GM19023 (cell line): ENCODE measurements around the gene MKX.

Source experiments
- ATAC-seq: cut with Tn5 transposase; IDR thresholded peaks from one replicate; pipeline ENCODE4 v1.9.1; 2021; ENCODE audit warnings: mild to moderate bottlenecking, moderate library complexity; ENCODE audit not compliant: unreplicated experiment

Gene MKX, protein sequence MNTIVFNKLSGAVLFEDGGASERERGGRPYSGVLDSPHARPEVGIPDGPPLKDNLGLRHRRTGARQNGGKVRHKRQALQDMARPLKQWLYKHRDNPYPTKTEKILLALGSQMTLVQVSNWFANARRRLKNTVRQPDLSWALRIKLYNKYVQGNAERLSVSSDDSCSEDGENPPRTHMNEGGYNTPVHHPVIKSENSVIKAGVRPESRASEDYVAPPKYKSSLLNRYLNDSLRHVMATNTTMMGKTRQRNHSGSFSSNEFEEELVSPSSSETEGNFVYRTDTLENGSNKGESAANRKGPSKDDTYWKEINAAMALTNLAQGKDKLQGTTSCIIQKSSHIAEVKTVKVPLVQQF

DNA sequence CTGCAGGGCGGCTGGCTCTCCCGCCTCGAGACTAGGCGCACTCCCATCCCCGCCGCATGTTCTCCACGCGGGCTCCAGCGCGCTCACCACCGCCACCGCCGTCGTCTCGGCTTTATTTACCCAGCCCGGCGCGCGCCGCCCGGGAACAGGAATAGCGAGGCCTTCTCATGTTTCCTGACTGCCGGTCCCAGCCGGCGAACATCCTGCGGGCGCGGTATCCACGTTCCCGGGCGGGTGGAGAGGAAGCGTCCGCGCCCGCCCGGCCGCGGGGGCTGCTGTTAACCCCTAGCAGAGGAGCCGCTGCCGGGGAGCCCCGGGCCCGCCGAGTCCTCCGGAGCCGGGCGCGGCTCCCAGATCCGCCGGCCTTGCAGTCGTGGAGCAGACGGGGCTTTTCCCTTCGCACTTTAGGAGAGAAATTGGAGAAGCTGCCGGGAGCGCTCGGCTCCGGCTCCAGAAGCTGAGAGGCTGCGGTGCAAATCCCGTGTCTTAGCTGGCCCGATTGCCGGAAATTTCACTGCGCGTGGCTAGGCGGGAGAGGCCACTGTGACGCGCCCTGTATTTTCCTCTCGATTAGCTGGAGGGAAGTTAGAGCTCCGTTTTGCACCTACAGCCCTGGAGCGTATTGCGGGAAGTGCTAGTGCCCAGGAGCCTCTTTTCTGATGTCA lies at the start of gene MKX:
MKX (minus strand) TSS at position 88 of the 665 bp plus-strand sequence. CDS start 2,404 bp downstream, outside the sequence.
- ATAC-seq, result no peak

- ATAC-seq, result no peak
These were observed 48.5 kb upstream of the MKX start for GRCh38 chr10:27794157-27794556.

DNA sequence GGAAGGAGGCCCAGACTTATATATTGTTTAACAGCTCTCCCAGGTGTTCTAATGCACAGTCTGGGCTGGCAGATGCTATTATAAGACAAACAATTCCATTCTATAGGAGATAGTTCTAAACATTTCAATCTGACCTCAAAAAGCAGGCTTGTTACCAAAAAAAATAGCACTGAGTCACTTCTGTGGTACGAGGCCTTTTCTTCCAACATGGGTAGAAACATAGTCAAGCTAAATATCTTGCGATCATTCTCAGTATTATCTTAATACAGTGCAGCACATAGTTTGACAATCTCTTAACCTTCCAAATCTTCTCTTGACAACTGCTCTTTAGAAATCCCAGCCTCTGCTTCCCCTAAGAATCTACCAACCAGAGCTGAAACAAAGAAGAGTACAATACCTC lies 46.6 kb upstream of the MKX start:
- ATAC-seq, result no peak

DNA sequence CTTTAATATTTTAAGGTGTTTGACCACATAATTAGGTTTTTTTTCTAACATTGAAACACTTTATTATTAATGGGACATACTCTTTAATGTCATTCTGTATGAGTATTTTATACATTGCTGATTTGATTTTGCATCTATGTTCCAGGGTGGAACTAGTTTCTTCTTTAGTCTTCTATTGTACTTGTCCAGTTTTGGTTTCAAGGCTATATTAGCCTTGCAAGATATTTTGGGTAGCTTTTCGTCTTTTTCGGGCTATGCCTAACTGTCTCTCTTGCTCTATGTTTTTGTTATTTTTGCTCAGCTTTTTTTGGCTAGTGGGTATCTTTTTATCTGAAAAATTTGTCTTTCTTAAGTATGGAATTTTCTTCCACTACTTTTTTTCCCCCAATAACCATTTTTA lies 38.7 kb upstream of the MKX start:
- ATAC-seq, result no peak

- no peak for ATAC-seq
These were observed 38.0 kb upstream of the MKX start for GRCh38 chr10:27783660-27784059.

DNA sequence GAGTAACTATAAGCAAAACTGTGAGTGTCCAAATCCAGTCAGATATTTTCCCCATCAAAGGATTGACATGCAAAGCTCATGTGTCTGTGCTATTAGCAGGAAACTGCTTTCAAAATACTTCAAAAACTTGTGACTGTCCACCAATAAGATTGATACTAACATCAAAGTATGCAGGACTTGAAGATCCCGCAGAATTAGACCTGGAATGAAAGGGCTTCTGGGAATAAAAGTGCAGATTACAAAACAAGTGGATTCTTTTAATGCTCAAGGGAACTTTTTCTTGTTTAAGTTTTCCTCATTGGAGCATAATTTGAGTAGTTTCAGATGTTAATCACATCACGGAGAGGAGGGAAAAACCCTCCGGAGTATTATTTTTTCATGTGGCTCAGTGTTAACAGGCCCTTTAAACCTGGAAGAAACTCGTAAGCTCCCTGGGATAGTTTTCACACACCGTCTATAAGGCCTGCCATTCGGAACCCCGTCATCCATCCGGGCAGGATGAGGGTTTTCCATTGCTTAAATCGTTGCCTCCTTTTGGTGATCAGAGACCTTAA lies 33.9 kb upstream of the MKX start:
- ATAC-seq, result no peak

DNA sequence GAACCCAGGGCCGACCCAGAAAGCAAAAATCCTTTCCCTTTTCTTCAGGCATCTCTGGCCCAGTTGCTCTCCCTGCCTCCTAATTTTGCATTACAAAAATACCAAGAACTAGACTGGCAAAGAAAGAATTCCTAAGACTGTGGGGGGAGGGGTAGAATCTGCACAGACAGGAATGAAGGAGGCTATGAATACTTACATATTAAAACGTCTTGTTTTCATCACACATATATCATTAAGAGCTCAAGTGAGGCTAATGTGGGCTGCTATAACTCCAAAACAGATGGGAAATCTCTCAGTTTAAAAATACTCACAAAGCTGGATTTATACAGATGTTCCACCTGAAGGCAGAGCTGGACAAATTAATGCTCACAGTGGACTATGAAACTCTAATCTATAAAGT lies 29.2 kb upstream of the MKX start:
- ATAC-seq, result no peak

GRCh38 chr10:27771231-27771630 lies 25.6 kb upstream of the MKX start:
- no peak for ATAC-seq

GRCh38 chr10:27770181-27770580 lies 24.6 kb upstream of the MKX start:
- ATAC-seq, result no peak

DNA sequence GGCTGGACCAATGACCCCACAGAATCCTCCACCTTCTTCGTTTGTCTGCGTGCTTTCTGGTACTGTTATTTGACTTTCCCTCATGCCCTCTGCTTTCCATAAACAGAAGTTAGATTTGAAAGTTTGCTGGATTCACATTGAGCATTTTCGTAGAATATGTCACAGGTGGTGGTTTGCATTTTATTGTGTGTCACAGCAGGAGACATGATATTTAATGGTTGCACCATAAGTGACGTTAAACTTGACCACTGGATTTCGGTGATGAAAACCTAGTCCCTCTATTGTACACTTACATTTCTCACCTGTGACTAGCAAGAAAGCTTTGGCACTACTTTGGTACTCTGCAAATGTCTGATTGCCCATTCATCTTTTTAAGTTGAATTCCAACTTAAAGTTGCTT lies 15.2 kb upstream of the MKX start:
- no peak for ATAC-seq

DNA sequence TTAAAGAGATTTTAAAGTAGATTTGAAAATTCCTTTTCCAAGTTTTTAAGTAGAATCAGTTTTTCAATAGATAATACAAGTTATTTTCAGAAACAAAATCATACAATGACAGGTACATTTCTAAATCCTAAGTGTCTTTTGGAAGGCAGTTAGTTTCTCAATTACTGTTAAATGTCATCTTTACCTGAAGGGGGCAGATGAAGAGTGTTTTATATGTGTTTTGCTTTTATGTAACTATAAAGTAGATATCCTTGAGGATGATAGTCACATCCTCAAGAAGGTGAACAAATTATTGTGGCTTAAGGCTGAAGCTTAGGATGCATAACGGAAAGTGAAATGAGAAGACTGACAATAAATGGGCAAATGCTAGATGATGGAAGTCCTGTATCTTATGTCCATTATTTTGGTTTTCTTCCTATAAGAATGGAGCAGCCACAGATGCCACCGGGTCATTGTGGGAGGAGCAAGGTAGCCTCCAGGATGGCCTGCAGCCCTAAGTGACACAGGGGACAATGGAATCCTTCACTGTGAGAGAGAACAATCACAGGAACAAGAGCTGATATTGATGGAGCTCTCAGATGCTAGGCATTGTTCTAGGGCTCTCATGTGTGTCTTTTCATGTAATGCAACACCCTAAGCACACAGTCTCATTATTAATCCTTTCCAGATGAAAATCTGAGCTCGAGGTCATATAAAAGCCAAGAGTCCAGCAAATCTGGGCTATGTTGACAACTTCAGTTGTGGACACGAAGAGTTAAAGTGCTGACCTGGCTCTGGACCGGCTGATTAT lies 14.1 kb upstream of the MKX start:
- ATAC-seq, result no peak

GRCh38 chr10:27752673-27753237 lies 7.1 kb upstream of the MKX start:
- ATAC-seq, result no peak

DNA sequence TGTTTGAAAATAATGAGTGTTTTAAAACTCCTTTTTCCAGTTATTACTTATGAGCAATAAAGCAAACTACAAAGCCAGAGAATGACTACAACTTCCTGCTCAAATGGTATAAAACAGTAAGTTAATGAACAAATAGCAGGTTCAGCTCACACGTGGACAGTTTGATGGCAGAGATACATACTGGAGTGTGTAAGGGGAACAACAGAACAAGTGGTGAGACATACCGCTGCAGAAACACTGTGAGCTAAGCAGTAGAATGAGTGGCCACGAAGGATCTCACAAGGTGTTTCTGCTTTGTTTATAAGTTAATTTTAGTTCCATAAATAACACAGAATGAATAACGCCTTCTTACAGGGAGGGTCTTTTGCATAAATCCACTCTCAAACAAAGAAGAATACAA lies 3.0 kb upstream of the MKX start:
- ATAC-seq, result no peak

GRCh38 chr10:27747096-27747451 lies 1.5 kb upstream of the MKX start:
- ATAC-seq, result no peak

GRCh38 chr10:27746397-27747095 lies 927 bp upstream of the MKX start:
- ATAC-seq, result no peak

DNA sequence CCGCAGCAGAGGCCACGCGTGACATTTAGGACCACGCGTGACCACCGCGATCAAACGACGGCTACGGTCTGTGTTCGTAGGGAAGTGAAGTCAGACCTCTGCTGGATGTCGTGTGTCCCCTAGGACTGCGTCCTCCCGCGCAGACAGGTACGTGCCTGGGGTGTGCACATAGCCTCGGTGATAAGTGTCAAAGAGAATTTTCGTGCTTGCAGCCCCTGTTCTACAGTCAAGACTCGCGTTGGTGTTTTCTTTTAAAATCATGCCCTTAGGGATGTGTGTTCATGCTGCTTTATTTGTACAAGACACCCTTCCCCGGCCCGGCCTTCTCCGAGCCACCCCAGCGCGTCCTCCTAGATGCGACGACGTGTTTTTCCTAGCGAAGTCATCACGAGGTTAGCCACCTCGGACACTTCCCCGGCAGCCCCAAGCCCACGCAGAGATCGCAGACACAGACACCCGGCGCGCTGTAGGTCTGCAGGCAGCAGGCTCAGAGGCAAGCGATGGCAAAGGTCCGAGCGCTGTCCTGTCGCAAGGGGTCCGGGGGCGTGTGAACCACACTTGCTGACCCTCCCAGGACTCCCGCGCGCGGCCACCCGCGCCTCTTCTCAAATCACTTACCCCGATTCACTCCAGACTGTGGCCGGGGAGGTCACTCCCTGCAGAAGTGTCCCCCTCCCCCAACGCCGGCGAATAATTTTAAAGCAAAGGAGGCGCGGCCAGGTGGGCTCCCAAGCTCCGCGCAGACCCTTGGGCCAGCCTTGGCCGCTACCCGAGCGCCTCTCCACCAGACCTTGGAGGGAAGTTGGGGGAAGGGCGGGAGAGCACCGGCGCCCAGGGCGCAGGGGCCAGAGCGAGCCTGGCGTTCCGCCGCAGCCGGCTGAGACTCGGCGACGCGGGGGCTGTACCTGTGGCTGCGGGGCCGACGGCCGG lies 552 bp downstream of the MKX start:
- no peak for ATAC-seq

- no peak for ATAC-seq
These were observed 1.5 kb downstream of the MKX start for GRCh38 chr10:27743877-27744801.
